Measurements from ENCODE around the gene WDR20. TPM values are rescaled to one million over a fixed set of nuclear protein-coding genes. Genes with fewer than 3 reads are reported as not detected.

Gene WDR20
- total RNA-seq, 2 experiments from 2014 or later = 13.3 to 31.0 TPM

DNA sequence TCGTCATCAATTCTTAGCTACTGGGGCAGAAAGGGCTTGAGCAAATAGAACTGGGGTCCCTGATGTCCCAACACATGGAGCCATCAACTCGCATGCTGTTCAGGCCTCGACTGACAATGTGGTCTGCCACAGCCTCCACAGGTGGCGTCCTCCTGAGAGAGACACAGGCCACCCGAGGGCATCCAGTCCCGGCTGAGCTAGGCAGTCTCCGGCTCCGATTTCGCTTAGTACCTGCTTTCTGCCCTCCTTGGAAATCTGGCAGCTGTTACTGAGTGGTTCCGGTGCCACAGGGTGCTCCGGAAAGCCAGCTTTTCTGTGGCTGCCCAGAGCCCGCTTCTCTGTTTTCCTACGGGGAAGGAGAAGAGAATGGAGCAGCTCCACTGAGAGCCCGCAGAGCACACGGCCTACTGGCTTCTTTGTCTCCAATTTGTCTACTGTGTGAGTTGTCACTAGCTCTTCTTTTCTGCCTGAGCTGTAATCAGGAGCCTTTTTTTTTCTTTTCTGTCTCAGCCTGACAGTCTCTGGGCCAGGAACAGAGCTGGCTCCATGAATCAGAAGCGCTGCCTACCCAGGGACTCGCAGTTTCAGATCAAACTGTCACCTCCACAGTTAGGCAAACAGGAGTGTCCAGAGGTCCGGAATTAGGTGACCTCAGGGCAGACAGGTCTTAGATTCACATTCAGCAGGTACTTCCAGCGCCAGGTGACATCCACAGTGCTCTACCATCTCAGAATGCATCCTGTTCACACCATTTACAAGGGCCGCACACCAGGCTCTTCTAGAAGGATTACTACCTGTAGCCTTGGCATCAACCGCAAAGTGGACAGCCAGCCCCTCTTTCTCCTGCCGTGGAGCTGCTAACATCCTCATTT lies 92.0 kb downstream of the WDR20 start:
- no TSS peak for BruUV-seq (replicated peaks)
- no peaks in the 10 kb centered on the region for H3K9me2 ChIP-seq (ENCODE audit: insufficient read depth, low read length)
- intact Hi-C loops (cut with micrococcal nuclease; ENCODE audit: unreplicated experiment) = no loop called here
- no peaks in the 10 kb centered on the region for H4K20me1 ChIP-seq (ENCODE audit: insufficient read depth, low read length)
- CTCF ChIA-PET (ENCODE audit: unreplicated experiment) = no interaction called here
- H3K36me3 ChIP-seq (ENCODE audit: insufficient read depth, low read length) = no peaks in the 10 kb centered on the region
- POLR2A ChIA-PET = no interaction called here
- no peak for DNase-seq (ENCODE audit: low spot score)
- TF ChIP-seq EZH2phosphoT487 (IDR thresholded peaks at IDR 0.05; ENCODE audit: borderline replicate concordance, low read depth, low read length) = no peak
- TF ChIP-seq, protein P1, sequence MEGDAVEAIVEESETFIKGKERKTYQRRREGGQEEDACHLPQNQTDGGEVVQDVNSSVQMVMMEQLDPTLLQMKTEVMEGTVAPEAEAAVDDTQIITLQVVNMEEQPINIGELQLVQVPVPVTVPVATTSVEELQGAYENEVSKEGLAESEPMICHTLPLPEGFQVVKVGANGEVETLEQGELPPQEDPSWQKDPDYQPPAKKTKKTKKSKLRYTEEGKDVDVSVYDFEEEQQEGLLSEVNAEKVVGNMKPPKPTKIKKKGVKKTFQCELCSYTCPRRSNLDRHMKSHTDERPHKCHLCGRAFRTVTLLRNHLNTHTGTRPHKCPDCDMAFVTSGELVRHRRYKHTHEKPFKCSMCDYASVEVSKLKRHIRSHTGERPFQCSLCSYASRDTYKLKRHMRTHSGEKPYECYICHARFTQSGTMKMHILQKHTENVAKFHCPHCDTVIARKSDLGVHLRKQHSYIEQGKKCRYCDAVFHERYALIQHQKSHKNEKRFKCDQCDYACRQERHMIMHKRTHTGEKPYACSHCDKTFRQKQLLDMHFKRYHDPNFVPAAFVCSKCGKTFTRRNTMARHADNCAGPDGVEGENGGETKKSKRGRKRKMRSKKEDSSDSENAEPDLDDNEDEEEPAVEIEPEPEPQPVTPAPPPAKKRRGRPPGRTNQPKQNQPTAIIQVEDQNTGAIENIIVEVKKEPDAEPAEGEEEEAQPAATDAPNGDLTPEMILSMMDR (conservative IDR thresholded peaks at IDR 0.05; ENCODE audit: low read length) = no peak
- no peaks in the 10 kb centered on the region for H3K79me2 ChIP-seq (ENCODE audit: insufficient read depth, low read depth, low read length)
- no peak overlapping the region for H3K27ac ChIP-seq (ENCODE audit: low read depth, low read length, poor library complexity, severe bottlenecking)
- H3K4me2 ChIP-seq (ENCODE audit: low read length) = no peak overlapping the region
- no peak overlapping the region for H2AFZ ChIP-seq (ENCODE audit: low read length)
- H3K4me3 ChIP-seq (ENCODE audit: low read depth, low read length, poor library complexity, severe bottlenecking) = no peak overlapping the region
- H3K4me1 ChIP-seq (ENCODE audit: insufficient read depth, low read length, poor library complexity, severe bottlenecking) = peaks cover 9% of the 10 kb centered on the region
- no peaks in the 10 kb centered on the region for H3K9me3 ChIP-seq (ENCODE audit: low read length)

DNA sequence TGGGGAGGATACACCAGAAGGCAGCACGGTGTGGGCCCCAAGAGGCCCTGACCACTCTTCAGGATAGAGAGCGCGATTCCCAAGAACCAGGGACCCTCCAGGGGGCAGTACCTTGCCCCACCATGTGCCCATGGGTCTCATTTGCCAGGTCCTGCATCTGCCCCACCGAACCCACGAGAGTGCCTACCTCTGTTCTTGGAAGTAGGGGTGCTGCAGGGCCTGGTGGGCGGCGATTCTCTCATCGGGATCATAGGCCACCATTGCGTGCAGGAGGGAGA lies 92.6 kb downstream of the WDR20 start:
- Histone ChIP-seq H4K20me1 (ENCODE audit: insufficient read depth, low read length) (no peaks in the 10 kb centered on the region), H2AFZ (ENCODE audit: low read length) (no peak overlapping the region), H3K36me3 (ENCODE audit: insufficient read depth, low read length) (no peaks in the 10 kb centered on the region), H3K9me3 (ENCODE audit: low read length) (no peaks in the 10 kb centered on the region), H3K27ac (ENCODE audit: low read depth, low read length, poor library complexity, severe bottlenecking) (no peak overlapping the region), H3K4me2 (ENCODE audit: low read length) (no peak overlapping the region), H3K79me2 (ENCODE audit: insufficient read depth, low read depth, low read length) (no peaks in the 10 kb centered on the region), H3K4me1 (ENCODE audit: insufficient read depth, low read length, poor library complexity, severe bottlenecking) (peaks cover 9% of the 10 kb centered on the region), H3K4me3 (ENCODE audit: low read depth, low read length, poor library complexity, severe bottlenecking) (no peak overlapping the region), H3K9me2 (ENCODE audit: insufficient read depth, low read length) (no peaks in the 10 kb centered on the region)
- CTCF ChIA-PET (ENCODE audit: unreplicated experiment) = no interaction called here
- DNase-seq (ENCODE audit: low spot score) = no peak
- intact Hi-C loops (cut with micrococcal nuclease; ENCODE audit: unreplicated experiment) = no loop called here
- no peak for TF ChIP-seq EZH2phosphoT487 (IDR thresholded peaks at IDR 0.05; ENCODE audit: borderline replicate concordance, low read depth, low read length)
- TF ChIP-seq, protein P1 (conservative IDR thresholded peaks at IDR 0.05; ENCODE audit: low read length) = no peak
- POLR2A ChIA-PET = no interaction called here
- no TSS peak for BruUV-seq (replicated peaks)

DNA sequence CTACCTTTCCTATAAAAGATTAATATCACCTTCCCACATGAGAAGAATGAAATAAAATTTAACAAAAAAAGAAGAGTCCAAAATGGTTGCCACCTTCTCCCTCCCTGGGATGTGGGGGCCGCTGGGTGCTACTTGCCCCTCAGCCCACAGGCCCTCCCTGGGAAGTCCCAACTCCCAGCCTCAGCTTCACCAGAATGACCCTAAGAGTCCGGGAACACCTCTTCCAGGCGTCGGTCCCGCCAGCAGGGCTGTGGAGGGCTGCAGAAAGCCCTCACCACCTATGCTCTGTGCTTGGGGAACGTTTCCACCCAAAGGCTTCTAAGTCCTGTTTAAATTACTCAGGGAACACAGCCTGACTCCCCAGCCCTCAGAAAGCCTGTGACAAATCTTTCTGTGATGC lies 93.4 kb downstream of the WDR20 start:
- no TSS peak for BruUV-seq (replicated peaks)
- CTCF ChIA-PET (ENCODE audit: unreplicated experiment) = no interaction called here
- no peaks in the 10 kb centered on the region for H4K20me1 ChIP-seq (ENCODE audit: insufficient read depth, low read length)
- intact Hi-C loops (cut with micrococcal nuclease; ENCODE audit: unreplicated experiment) = no loop called here
- no peak overlapping the region for H2AFZ ChIP-seq (ENCODE audit: low read length)
- peak overlapping the region; percentile 14; the same call in 1 of the 2 replicates for H3K4me2 ChIP-seq (ENCODE audit: low read length)
- no peak overlapping the region for H3K4me3 ChIP-seq (ENCODE audit: low read depth, low read length, poor library complexity, severe bottlenecking)
- POLR2A ChIA-PET = no interaction called here
- TF ChIP-seq EZH2phosphoT487 (IDR thresholded peaks at IDR 0.05; ENCODE audit: borderline replicate concordance, low read depth, low read length) = no peak
- TF ChIP-seq, protein P1 (conservative IDR thresholded peaks at IDR 0.05; ENCODE audit: low read length) = no peak
- H3K36me3 ChIP-seq (ENCODE audit: insufficient read depth, low read length) = no peaks in the 10 kb centered on the region
- H3K79me2 ChIP-seq (ENCODE audit: insufficient read depth, low read depth, low read length) = no peaks in the 10 kb centered on the region
- DNase-seq (ENCODE audit: low spot score) = no peak
- no peaks in the 10 kb centered on the region for H3K9me3 ChIP-seq (ENCODE audit: low read length)
- H3K27ac ChIP-seq (ENCODE audit: low read depth, low read length, poor library complexity, severe bottlenecking) = no peak overlapping the region
- no peaks in the 10 kb centered on the region for H3K9me2 ChIP-seq (ENCODE audit: insufficient read depth, low read length)
- H3K4me1 ChIP-seq (ENCODE audit: insufficient read depth, low read length, poor library complexity, severe bottlenecking) = peaks cover 9% of the 10 kb centered on the region
